Type B pancreatic cell (in vitro differentiated cells): ENCODE results near the gene SH2D1B. TPM values are rescaled to one million over a fixed set of nuclear protein-coding genes. Genes with fewer than 3 reads are reported as not detected.

Source experiments
- DNase-seq: peaks from one replicate; pipeline ENCODE4 v3.0.0; 2021; ENCODE audit warnings: mixed read lengths; ENCODE audit not compliant: unreplicated experiment; ENCODE audit errors: extremely low spot score
- H3K27ac Mint-ChIP-seq: 2 replicates; pipeline ENCODE4 v1.8.0; 2021; ENCODE audit warnings: mild to moderate bottlenecking, mixed read lengths
- H3K27me3 Mint-ChIP-seq: 2 replicates; pipeline ENCODE4 v1.8.0; 2021; ENCODE audit warnings: mixed read lengths
- H3K36me3 Mint-ChIP-seq: 2 replicates; pipeline ENCODE4 v1.8.0; 2021; ENCODE audit warnings: mixed read lengths
- H3K4me1 Mint-ChIP-seq: one replicate; pipeline ENCODE4 v1.8.0; 2021; ENCODE audit warnings: mixed read lengths; ENCODE audit not compliant: unreplicated experiment
- H3K4me3 Mint-ChIP-seq: 2 replicates; pipeline ENCODE4 v1.8.0; 2021; ENCODE audit warnings: mild to moderate bottlenecking, mixed read lengths
- H3K9me3 Mint-ChIP-seq: 2 replicates; pipeline ENCODE4 v1.8.0; 2021; ENCODE audit warnings: mixed read lengths
- total RNA-seq: library from RNA; stranded (reverse); gene quantifications from 2 replicates; pipeline ENCODE4 v1.2.1, GENCODE V29; 2021; ENCODE audit warnings: low replicate concordance
- TF ChIP-seq, protein P1 (sequence below): fragments of 200-600 bp; sonication (generic); conservative IDR thresholded peaks from 2 replicates; pipeline ENCODE4 v1.5.0; 2021; ENCODE audit warnings: antibody characterized with exemption, mild to moderate bottlenecking

The SH2D1B gene
- total RNA-seq, 1 donor from 2014 or later, result not detected

DNA sequence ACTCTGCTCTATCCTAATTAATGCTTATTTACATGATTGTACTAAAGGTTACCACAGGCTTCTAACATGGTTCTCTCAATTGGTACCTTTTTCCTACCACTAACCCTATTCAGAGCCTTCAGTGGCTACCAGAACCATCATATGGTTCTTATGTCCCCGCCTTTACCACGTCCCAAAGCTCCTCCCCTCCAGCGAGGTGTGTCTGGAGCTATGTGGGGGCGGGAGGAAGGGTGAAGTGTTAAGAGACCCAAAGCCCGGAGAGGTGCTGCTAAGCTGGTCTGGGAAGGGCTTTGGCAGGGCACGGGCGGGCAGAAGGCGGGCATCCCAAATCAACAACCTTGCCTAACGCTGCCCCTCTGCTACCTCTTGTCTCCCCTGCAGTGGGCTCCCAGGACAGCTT lies 45.3 kb downstream of the SH2D1B start:
- DNase-seq, result no peak
- TF ChIP-seq, protein P1, sequence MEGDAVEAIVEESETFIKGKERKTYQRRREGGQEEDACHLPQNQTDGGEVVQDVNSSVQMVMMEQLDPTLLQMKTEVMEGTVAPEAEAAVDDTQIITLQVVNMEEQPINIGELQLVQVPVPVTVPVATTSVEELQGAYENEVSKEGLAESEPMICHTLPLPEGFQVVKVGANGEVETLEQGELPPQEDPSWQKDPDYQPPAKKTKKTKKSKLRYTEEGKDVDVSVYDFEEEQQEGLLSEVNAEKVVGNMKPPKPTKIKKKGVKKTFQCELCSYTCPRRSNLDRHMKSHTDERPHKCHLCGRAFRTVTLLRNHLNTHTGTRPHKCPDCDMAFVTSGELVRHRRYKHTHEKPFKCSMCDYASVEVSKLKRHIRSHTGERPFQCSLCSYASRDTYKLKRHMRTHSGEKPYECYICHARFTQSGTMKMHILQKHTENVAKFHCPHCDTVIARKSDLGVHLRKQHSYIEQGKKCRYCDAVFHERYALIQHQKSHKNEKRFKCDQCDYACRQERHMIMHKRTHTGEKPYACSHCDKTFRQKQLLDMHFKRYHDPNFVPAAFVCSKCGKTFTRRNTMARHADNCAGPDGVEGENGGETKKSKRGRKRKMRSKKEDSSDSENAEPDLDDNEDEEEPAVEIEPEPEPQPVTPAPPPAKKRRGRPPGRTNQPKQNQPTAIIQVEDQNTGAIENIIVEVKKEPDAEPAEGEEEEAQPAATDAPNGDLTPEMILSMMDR, result no peak
- H3K27me3 Mint-ChIP-seq, result no peaks in the 10 kb centered on the region
- H3K4me3 Mint-ChIP-seq, result no peak overlapping the region
- peaks cover 3% of the 10 kb centered on the region for H3K36me3 Mint-ChIP-seq
- no peaks in the 10 kb centered on the region for H3K4me1 Mint-ChIP-seq
- H3K9me3 Mint-ChIP-seq, result no peaks in the 10 kb centered on the region
- no peak overlapping the region for H3K27ac Mint-ChIP-seq

DNA sequence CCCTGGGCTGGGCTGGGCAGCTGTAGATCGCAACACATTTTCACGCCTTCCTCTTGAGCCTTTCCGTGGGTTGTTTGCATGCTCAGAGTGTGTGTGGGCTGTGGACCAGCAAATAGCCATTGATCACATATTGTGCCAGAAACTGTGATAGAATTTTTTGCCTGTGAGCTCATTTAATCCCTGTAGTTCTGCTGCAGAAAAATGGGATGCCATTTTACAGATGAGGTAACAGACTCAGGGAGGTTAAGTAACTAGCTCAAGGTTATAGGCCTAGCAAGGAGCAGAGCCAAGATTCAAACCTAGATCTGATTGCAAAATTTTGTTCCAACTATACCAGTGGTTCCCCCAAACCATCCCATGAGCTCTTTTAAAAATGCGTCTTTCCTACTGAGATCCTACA lies 45.8 kb downstream of the SH2D1B start:
- TF ChIP-seq, protein P1, result no peak
- no peaks in the 10 kb centered on the region for H3K27me3 Mint-ChIP-seq
- peaks cover 3% of the 10 kb centered on the region for H3K36me3 Mint-ChIP-seq
- DNase-seq, result no peak
- no peaks in the 10 kb centered on the region for H3K4me1 Mint-ChIP-seq
- H3K4me3 Mint-ChIP-seq, result no peak overlapping the region
- H3K9me3 Mint-ChIP-seq, result no peaks in the 10 kb centered on the region
- no peak overlapping the region for H3K27ac Mint-ChIP-seq

DNA sequence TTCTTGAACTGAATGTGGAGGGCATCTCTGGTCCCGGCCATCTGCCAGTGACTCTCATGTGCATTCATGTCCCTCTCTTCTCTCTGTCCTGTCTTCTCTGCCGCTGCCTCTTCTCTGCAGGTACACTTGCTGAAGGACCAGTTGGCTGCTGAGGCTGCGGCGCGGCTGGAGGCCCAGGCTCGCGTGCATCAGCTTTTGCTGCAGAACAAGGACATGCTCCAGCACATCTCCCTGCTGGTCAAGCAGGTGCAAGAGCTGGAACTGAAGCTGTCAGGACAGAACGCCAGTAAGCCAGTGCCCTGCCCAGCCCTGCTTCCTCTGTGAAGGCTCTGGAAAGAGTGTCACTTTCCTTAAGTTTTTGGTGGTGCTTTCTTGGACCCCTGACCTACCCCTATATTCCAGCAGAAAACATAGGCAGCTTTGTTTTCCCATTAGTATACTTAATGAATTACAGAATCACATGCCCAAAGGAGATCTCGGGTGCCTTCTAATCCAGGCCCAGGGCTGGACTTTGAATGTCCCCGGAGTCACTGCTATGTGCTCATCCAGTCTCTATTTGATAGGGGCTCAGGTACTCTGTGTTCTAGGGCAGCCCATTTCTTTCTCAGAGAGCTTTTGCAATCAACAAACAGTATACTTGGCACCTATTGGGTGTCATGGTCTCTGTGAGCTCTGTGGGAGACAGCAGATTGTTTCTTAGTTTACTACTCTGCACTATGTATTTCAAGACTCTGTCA lies 46.5 kb downstream of the SH2D1B start:
- no peak for DNase-seq
- Mint-ChIP-seq H3K36me3 (peaks cover 3% of the 10 kb centered on the region), H3K27me3 (no peaks in the 10 kb centered on the region), H3K27ac (no peak overlapping the region), H3K4me1 (no peaks in the 10 kb centered on the region), H3K4me3 (no peak overlapping the region), H3K9me3 (no peaks in the 10 kb centered on the region)
- TF ChIP-seq, protein P1, result no peak

DNA sequence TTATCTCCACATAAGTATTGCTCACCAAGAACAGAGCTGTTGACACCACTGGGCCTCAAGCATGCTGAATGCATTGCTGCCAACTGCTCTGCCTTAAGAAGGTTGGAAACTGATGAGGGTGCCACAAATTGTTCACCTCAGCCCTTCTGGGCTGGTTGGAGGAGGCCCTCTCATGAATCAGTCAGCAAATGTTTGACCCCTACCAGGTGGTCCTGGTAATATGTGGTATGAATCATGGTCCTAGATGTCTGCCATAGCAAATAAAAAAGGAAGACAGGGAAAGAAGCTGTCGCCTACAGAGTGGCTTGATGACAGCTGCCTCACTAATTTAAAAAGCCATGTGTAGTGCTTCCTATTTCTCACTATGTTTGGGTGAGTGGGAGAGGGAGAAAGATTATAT lies 47.4 kb downstream of the SH2D1B start:
- no peaks in the 10 kb centered on the region for H3K9me3 Mint-ChIP-seq
- no peak for DNase-seq
- H3K4me1 Mint-ChIP-seq, result no peaks in the 10 kb centered on the region
- H3K27ac Mint-ChIP-seq, result no peak overlapping the region
- TF ChIP-seq, protein P1, result no peak
- no peak overlapping the region for H3K4me3 Mint-ChIP-seq
- H3K27me3 Mint-ChIP-seq, result no peaks in the 10 kb centered on the region
- H3K36me3 Mint-ChIP-seq, result peaks cover 4% of the 10 kb centered on the region

DNA sequence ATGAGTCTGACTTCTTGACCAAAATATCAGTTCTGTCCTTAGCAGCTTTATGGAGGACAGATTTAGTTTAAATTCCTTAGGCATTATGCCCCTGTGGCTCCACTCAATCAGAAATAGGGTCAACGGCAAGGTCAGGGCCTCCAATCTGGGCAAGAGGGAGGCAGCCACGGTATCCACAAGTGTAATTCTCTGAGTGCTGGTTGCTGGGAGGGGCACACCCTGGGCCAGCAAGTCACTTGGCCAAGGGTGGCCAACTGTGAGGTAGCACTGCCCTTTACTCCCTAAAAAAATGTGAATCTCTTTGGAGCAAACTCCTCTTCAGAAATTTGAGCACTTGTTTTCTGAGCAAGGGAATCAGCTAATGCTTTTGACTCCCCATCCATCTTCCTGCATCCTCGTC lies 48.1 kb downstream of the SH2D1B start:
- DNase-seq, result no peak
- no peak overlapping the region for H3K4me3 Mint-ChIP-seq
- no peaks in the 10 kb centered on the region for H3K27me3 Mint-ChIP-seq
- no peaks in the 10 kb centered on the region for H3K4me1 Mint-ChIP-seq
- H3K27ac Mint-ChIP-seq, result no peak overlapping the region
- TF ChIP-seq, protein P1, result no peak
- peaks cover 9% of the 10 kb centered on the region for H3K36me3 Mint-ChIP-seq
- no peaks in the 10 kb centered on the region for H3K9me3 Mint-ChIP-seq
